RWPE1 (cell line): ENCODE data around the gene EVI5.

ENCODE experiments used
- CTCF ChIA-PET: fragments of 350-600 bp; sonication (Branson Sonifier 250); formaldehyde crosslinking; extraction: SDS; loops from one replicate; lab custom pipeline; 2021; lab: Yijun Ruan, JAX
- POLR2A ChIA-PET: fragments of 400-600 bp; formaldehyde crosslinking; extraction: SDS; loops from one replicate; lab custom pipeline; 2020; ENCODE audit warnings: antibody characterized with exemption; ENCODE audit not compliant: low non-redundant PET; lab: Yijun Ruan, JAX
- DNase-seq: peaks from one replicate; pipeline ENCODE4 v3.0.0; 2012; ENCODE audit warnings: low spot score
- H3K27ac ChIP-seq: fragments of 450-650 bp; 2 replicates; pipeline ENCODE4 v1.5.1; 2017
- TF ChIP-seq, protein P1 (sequence below): fragments of 450-650 bp; conservative IDR thresholded peaks from 2 replicates; pipeline ENCODE4 v1.5.1; 2017; ENCODE audit warnings: low read depth, mild to moderate bottlenecking

Gene EVI5

DNA sequence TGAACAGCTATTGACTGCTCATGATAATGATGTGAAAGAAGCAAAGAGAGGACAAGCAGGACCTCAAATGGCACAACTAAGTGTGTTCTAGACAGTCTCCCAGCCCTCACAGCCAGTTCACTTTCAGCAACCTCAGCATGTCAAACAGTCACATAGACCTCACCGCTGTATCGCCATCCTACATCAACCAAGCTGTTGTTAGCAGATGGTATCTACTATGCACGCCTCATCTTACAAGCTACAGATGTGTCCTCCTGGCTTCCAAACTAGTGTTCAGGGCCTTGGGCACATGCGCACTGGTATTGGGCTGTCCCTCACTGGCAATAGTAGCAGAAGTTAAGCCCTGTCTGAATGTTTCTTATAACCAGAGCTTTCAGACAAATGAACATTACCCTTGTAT is 28.4 kb downstream of the EVI5 start:
- POLR2A ChIA-PET: no interaction called here

DNA sequence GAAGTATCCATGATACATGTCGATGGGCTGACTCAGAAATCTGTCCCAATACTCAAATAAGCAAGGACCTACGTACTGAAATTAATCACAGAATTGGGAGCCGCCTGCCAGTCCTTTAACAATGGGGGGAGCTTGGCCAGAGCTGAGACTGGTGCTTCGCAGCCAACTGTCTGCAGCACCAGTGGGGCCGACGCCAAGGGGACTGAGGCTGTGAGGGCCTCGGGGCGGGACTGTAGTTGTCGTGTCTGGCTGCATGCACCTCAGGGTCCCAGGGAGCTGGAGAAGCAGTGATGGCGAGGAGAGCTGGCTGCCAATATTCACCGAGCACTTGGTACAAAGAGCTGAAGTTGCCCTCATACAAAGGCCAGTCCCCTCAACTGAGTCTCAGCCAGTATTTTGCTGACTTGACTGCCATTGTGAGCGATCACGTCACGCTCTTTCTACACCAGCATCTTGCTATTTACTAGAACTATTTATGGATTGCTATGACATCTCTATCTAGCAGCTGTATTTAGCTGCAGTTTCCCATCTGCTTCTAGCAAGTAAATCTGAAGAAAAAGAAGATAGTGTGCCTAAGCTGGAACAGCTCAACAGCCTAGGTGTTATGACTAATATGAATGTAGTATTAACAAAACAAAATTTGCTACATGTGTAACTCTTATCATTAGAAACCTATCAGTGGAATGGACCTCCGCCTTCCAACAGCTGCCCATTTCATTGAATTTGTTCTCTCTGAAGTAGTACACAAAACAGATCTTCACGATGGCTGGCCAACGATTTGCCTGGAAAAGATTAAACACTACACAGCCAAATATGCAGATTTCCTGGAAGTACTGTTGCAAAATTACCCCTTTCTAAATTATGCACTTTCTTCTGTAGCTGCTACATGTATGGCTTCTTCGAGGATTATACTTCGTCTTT is 29.1 kb downstream of the EVI5 start:
- ChIA-PET CTCF (interaction anchor here (0.6 kb wide), 2 partner anchors 42 to 199 kb away, joined by 3 to 8 read pairs; no protein-coding TSS in a partner anchor), POLR2A (interaction anchor here (0.7 kb wide), 1 partner anchor 76 kb away, joined by 3 read pairs; the partner anchor contains the start of gene RPL5)
- TF ChIP-seq, protein P1, sequence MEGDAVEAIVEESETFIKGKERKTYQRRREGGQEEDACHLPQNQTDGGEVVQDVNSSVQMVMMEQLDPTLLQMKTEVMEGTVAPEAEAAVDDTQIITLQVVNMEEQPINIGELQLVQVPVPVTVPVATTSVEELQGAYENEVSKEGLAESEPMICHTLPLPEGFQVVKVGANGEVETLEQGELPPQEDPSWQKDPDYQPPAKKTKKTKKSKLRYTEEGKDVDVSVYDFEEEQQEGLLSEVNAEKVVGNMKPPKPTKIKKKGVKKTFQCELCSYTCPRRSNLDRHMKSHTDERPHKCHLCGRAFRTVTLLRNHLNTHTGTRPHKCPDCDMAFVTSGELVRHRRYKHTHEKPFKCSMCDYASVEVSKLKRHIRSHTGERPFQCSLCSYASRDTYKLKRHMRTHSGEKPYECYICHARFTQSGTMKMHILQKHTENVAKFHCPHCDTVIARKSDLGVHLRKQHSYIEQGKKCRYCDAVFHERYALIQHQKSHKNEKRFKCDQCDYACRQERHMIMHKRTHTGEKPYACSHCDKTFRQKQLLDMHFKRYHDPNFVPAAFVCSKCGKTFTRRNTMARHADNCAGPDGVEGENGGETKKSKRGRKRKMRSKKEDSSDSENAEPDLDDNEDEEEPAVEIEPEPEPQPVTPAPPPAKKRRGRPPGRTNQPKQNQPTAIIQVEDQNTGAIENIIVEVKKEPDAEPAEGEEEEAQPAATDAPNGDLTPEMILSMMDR: no peak
- DNase-seq: no peak
- H3K27ac ChIP-seq: no peak overlapping the region

More for the DNA sequence above, 28.4 kb downstream of the EVI5 start:
- DNase-seq: no peak
- CTCF ChIA-PET: no interaction called here
- no peak overlapping the region for H3K27ac ChIP-seq
- TF ChIP-seq, protein P1: no peak

DNA sequence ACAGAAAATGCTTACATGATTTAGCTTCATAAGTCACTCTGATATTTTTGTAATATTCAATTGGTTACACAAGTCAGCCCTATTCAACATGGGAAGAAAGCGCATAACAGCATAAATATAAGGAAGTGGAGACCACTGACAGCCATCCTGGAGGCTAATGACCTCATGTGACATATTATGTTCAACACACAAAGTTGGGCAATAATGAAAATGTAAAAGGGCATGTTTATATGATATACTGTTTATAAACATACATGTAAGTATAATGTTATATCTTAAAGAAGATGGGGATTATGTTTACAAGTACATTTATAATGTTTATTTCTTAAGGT is 30.2 kb downstream of the EVI5 start:
- no peak overlapping the region for H3K27ac ChIP-seq
- no peak for DNase-seq
- TF ChIP-seq, protein P1: no peak
- ChIA-PET POLR2A (no interaction called here), CTCF (no interaction called here)

- TF ChIP-seq, protein P1: no peak
- CTCF ChIA-PET: interaction anchor here (1.1 kb wide), 1 partner anchor 20 kb away, joined by 3 read pairs; no protein-coding TSS in a partner anchor
- H3K27ac ChIP-seq: no peak overlapping the region
- POLR2A ChIA-PET: no interaction called here
- DNase-seq: peak; percentile 41
These were observed 30.7 kb downstream of the EVI5 start for GRCh38 chr1:92754000-92754718.

GRCh38 chr1:92752719-92753118 is 32.2 kb downstream of the EVI5 start:
- ChIA-PET CTCF (interaction anchor here (0.6 kb wide), 1 partner anchor 11 kb away, joined by 3 read pairs; no protein-coding TSS in a partner anchor), POLR2A (no interaction called here)
- no peak overlapping the region for H3K27ac ChIP-seq
- no peak for DNase-seq
- TF ChIP-seq, protein P1: no peak

- no peak overlapping the region for H3K27ac ChIP-seq
- ChIA-PET POLR2A (no interaction called here), CTCF (interaction anchor here (0.5 to 1.1 kb wide), 11 partner anchors 9 to 187 kb away, joined by 3 to 6 read pairs (median 4); no protein-coding TSS in a partner anchor)
- DNase-seq: peak; percentile 38
- TF ChIP-seq, protein P1: peak; percentile 56
These were observed 35.8 kb downstream of the EVI5 start for GRCh38 chr1:92749024-92749634.
